Activated naive CD4-positive, alpha-beta T cell treated with Interleukin-2 at 50 U/mL for 16 hours (primary cell): ENCODE results near the gene IQGAP3.
"Not testable (repeated sequence)": the region's sequence is repeated elsewhere in the genome, so short reads cannot be mapped to it uniquely, and the experiment has no call there.

Experiments used
- DNase-seq: peaks from one replicate; pipeline ENCODE4 v3.0.0-alpha.2; 2020

Gene IQGAP3

DNA sequence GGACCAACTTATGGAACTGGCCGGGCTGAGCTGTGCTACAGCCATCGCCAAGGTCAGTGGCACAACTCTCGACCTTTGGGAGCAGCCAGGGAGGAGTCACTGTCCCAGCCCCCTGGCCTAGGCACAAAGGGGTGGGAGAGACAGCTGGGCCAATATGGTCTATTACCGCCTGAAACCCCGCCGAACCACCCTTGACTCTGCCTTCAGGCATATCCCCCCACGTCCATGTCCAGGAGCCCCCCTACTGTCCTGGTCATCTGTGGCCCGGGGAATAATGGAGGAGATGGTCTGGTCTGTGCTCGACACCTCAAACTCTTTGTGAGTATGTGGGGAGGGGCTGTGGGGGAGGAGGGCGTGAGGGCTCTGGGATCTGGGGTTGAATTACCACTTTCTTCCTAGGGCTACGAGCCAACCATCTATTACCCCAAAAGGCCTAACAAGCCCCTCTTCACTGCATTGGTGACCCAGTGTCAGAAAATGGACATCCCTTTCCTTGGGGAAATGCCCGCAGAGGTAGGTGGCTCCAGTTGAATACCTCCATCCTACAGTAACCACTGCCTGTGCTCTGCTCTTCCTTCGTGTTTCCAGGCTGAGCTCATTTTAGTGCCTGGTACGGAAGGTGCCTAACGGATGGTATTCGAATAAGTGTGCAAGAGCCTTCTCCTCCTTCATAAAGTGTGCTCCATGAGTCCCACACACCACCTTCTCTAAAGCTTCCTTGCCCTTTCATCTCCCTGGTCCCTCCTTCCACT lies 20.0 kb upstream of the IQGAP3 start:
- no peak for DNase-seq

DNA sequence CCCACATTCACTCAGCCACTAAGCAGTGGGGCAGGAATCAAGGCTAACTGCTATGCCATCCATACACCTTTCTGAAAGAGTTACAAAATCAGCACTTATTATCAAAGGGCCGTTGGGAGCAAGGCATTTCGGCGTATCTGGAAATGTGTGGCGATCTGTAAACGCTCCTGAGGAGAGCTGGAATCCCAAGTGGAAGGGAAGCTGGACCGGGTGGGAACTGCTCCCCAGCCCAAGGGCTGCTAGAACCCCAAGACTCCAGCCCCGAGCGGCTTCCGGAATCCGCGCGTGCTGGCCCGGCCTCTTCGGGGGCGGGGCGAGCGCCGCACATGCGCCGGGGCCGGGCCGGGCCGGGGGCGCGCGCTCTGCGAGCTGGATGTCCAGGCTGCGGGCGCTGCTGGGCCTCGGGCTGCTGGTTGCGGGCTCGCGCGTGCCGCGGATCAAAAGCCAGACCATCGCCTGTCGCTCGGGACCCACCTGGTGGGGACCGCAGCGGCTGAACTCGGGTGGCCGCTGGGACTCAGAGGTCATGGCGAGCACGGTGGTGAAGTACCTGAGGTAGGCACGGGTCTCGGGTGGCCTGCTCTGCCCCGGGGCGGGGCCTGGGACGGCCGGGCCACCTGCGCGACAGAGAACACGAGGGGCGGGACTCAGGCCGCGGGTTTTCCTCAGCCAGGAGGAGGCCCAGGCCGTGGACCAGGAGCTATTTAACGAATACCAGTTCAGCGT lies 19.2 kb upstream of the IQGAP3 start, which contains the start of gene NAXE:
Gene NAXE (plus strand): TSS at position 345 of the 726 bp plus-strand sequence. CDS start 29 bp downstream, at position 374.
- DNase-seq = peak; percentile 71

DNA sequence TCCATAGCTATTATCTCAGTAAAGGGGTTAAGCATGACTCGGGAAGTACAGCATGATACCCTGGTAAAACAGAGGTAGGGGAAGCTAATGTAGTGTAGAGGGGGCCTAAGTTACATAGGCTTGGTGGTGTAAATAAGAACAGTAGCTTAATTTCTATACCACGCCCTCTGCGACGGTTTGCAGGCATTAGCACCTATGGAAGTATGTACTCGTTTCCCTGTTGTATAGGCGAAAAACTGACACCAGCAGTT lies 18.7 kb upstream of the IQGAP3 start:
- DNase-seq = no peak

DNA sequence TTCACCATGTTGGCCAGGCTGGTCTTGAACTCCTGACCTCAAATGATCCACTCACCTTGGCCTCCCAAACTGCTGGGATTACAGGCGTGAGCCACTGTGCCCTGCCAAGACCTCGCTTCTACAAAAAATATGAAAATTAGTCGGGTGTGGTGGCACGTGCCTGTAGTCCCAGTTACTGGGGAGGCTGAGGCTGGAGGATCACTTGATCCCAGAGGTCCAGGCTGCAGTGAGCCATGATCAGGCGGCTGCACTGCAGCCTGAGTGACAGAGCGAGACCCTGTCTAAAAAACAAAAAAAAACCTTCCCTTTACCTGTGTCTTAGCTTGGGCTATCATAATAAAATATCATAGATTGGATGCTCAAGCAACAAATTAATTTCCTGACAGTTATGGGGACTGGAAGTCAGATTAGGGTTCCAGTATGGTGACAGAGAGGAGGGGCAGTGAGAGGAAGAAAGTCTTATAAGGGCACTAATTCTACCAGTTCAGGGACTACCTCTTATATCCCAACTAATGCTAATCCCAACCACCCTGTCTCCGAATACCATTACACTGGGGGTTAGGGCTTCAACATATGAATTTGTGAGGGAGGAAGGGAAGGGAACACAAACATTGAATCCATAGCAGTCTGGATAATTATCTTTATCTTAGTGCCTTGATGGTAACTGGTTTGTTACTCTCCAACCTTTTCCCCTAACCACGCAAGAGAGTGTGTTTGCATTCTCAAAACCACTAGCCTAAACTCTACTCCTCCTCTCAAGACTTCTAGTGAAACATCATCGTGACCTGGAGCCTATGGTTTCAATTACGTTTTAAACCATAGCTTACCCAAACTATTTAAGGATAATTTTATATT lies 18.2 kb upstream of the IQGAP3 start:
- no peak for DNase-seq

DNA sequence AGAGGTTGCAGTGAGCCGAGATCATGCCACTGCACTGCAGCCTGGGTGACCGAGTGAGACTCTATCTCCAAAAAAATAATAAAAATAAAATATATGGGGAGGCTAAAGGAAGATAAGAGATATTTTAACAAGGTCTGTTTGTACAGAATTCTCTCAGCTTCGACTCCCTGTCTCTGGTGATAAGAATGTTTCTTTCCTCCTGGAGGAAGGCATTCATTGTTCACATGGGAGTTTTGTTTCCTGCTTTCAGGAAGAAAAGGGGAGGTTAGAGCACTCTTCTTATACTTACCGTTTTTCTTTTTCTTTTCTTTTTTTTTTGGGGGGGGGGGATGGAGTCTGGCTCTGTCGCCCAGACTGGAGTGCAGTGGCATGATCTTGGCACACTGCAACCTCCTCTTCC lies 17.2 kb upstream of the IQGAP3 start:
- no peak for DNase-seq

DNA sequence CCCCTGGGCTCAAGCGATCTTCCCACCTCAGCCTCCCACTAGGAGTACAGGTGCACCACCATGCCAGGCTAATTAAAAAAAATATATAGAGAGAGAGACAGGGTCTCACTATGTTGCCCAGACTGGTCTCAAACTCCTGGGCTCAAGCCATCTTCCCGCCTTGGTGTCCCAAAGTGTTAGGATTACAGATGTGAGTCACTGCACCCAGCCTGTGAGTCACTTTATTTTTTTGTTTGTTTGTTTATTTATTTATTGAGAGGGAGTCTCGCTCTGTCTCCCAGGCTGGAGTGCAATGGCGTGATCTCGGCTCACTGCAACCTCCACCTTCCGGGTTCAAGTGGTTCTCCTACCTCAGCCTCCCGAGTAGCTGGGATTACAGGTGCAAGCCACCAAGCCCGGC lies 15.6 kb upstream of the IQGAP3 start:
- not testable (repeated sequence) for DNase-seq

DNA sequence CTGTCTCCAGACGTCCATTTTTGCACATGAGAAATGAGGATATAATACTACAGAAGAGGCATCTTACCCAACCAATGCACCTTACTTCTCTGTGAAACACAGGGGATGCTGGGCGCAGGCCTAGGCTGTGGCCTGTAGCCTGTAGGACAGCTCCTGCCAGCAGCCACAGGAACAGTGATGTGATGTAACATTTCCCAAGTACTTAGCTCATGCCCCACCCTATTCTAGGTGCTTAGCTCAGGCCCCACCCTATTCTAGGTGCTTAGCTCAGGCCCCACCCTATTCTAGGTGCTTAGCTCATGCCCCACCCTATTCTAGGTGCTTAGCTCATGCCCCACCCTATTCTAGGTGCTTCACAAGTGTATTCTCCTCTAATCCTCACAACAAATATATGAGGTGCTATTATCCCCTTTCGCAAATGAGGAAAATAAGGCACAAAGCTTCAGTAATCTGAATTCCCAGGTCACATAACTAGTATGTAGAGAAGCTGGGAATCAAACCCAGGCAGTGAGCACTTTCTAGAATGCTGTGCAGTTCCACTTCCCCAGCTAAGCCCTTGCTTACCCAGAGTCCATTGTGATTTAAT lies 14.6 kb upstream of the IQGAP3 start:
- DNase-seq = no peak

DNA sequence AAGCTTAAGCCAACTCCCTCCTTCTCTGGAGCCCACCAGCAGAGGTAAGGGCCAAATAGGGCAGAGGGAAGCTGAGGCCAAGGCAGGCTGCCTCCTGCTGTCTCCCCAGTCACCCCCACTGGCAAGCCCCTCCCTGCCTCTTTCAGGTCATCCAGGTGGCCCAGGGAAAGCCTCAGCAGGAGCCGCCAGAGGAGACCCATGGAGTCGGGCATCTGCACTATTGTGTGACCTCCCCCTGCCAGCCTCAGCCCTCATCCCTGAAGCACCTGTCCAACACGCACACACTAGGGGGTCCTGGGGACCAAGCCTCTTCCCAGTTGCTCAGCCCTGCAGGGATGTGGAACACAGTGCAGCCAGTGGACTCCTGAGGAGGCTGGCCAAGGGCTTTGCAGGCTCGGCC lies 14.0 kb upstream of the IQGAP3 start:
- DNase-seq = no peak

DNA sequence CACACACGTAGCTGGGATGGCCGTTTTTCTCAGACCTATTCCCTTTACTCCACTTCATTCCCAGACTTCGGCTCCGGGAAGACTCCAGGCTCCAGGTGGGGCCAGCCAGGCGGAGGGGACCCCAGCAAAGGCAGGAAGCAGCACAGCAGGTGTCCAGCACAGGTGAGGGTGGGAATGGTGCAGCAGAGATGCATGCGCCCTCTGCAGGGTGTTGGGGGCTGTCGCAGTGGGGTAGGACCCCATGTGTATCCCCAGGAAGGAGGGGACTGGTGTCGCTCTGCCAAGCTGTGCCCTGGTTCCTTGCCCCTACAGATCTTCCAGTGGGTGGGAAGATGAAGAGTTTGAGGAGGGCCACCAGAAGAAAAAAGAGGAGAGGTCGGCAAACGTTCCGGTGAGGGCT lies 12.4 kb upstream of the IQGAP3 start:
- DNase-seq = no peak

DNA sequence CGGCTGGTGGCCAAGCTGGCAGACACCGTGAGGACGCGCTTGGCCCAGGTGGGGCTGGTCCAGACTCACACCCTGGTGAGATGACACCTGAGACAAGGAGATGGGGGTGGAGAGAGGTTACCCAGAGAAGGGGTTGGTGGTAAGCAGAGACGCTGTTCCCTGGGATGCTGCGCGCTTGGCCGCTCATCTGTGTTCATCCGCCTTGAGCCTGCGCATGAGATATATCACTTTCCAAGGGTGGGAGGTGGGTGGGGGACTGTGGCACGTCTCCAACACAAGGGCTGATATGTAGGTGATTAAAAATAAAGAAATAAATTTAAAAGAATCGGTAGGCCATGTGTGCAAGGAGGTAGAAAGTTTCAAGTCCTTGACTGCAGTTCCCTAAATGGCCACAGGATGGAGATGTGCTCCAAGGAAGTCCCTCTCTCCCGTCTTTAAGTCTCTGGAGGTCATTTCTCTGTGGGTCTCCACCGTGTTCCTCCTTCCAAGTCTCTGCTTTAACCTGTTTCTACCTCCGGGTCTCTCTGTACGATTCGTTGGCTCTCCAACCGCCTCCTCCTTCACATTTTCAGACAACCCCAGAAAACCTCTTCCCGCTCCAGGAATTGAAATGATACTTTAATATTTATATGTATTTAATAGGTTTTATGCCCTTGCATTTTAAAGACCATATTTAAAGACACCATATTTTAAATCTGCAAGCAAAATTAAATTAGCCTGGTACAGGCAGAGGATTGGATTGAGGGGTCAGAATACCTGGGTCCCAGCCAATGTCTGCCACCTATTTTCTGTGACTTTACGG lies 11.7 kb upstream of the IQGAP3 start:
- DNase-seq = peak; percentile 73

DNA sequence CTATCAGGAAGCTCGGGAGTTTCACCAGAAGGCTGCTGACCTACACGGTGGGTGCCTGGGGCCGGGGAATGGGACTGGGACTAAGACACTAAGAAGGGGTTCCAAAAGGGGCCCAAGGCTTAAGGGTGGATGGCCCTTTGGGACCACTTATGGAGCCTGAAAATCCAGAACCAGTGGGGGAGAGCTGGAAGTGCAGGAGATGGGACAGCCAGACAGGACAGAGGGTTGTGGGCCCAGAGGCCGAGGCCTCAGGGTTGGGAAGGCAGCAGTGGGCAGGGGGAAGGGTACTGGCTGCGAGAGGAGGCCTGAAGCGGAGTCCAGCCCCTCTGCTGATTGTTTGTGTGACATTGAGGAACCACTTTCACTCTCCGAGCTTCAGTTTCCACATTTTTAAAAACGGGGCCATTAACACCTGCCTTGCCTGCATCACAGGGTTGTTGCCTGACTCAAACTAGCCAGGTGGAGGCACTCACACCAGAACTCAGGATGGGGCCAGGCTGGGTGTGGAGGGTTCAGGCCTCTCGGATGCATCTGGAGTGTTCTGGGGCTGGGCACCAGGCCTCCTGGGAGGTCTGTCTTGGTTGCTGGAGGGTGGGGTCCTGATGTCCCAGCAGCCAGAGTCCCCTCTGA lies 10.1 kb upstream of the IQGAP3 start:
- no peak for DNase-seq

DNA sequence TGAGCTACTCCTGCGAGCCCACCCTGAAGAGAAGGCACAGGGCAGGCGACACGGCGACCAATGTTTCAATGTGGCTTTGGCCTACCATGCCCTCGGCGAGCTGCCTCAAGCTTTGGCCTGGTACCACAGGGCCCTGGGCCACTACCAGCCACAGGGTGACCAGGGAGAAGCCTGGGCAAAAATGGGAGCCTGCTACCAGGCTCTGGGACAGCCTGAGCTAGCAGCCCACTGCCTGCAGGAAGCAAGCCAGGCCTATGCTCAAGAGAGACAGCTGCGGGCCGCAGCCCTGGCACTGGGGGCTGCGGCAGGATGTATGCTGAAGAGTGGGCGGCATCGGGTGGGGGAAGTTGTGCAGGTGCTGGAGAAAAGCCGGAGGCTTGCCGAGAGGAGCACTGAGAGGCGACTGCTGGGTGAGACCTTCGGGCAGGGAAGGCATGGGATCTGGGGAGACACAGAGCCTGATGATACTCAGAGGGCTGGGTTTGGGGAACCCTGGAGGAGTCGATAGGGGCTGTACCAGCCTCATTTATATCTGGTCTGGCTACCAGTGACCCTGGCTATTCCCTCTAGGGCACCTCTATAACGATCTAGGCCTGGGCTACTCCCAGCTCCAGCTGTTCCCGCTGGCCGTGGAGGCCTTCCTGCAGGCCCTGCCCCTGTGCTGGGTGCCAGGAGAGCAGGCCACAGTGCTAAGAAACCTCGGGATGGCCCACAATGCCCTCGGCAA lies 9.5 kb upstream of the IQGAP3 start:
- DNase-seq = no peak

DNA sequence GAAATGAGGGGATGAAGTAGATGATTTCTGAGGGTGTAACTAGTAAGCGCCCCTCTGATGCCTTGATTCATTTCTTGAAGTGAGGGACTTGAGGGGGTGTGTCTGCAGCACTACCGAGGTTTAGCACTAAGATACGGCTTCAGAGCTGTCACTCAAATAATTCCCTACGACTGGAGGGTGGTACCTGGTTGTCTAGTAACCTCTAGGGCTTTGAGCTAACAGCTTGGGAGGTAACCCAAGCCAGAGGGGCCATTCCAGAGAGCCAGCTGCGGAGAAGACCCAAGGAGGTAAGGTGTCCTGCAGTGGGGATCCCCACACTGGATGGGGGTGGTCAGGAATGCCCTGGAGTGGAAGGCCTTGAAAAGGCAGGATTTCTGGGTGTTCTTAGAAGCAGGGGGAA lies 7.1 kb upstream of the IQGAP3 start, which contains the start of gene TTC24:
Gene TTC24 (plus strand): TSS at position 252 of the 400 bp plus-strand sequence. CDS start 1,642 bp downstream, outside the sequence.
- DNase-seq = no peak

DNA sequence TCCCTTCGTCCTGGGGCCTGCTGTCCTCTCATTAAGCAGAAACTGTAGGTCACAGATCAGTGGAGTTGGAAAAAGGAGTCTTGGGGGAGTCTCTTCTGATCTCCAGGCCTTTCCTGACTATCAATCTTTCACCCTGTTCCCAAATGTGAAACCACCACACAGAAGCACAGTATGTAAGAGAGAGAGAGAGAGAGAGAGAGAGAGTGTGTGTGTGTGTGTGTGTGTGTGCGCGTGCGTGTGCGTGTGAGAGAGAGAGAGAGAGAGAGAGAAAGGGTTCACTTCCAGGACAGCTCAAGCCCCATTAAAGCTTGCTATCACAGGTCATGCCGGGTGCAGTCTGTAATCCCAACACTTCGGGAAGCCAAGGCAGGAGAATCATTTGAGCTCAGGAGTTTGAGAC lies 5.7 kb upstream of the IQGAP3 start:
- DNase-seq = no peak

DNA sequence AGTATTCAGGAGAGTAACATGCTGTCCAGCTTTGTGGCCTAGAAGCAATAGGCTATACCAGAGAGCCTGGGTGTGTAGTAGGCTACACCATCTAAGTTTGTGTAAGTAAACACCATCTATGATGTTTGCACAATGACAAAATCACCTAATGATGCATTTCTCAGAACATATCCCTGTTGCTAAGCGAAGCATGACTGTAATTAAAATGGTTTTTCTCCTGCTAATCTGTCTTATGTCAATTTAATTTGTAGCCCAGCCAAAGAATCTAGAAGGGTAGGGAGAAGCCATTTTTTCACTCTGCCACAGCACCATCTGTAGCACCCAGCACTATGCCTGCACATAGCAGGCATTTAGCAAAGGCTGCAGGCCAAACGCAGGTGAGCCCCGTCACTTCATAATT lies 5.2 kb upstream of the IQGAP3 start:
- DNase-seq = no peak

DNA sequence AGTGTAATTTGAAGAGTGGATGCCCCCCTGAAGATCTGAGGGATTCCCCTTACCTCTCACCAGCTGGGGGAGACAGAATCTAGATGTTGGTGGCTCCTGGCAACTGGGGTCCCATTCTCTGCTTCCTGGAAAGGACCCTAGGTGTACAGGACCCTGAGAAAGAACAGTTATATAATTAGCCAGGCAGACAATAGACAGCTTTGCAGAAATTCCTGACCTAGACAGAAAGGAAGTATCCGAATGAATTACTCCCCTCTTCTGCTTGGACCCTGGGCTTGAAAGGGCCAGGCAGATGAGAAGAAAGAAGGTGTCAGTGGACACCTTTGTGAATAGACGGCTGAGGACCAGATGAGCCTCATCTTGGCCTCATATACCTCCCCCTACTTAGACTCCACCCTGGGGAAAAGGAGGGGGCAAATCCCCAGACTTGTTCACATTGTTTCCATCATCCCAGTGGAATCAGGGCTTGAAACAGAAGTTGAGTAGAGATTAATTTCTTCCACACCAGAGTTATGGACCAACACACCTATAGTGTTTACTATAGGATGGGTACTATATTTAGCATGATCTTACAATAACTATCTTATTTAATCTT lies 1.8 kb upstream of the IQGAP3 start:
- no peak for DNase-seq

DNA sequence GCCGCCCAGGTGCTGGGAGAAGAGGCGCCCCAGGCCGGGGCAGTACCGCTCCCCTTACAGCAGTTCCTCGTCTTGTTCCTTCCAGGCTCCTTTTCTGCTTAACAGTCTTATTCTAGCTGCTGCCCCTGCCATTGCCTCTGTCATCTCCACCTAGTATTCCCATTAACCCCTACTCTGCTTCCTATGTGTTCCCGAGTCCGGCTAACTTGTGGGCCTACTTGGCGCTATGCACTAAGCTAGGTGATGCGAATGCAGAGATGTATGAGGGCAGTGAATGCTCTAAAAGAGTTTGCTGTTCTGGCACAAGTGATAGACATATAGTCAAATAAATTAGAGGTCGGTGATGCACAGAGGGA lies 276 bp upstream of the IQGAP3 start:
- DNase-seq = no peak

DNA sequence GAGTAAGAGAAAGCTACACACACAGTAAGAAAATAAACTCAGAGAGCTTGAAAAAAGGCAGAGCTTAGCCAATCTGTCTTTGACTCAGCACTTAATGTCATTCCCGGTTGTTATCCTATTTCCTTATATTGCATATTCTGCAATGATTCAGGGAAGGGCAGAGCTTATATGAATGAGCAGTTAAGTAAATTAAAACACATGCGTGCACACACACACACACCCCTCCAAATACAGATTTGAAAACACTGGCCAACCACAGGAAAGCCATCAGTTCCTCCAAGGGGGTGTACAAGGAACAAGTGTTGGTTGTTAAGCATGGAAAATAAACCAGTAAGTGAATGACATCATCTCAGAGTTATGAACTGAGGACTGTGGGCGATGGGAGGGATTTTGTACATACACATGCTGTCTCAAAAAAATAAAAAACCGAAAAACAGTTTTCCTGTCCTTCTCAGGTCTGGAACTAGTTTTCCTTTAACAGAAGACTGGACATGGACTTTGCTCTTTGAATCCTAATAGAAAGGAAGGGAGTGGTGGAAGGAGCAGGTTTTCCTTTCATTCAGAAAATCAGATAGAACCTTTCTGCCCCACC lies 1.0 kb downstream of the IQGAP3 start:
- no peak for DNase-seq

DNA sequence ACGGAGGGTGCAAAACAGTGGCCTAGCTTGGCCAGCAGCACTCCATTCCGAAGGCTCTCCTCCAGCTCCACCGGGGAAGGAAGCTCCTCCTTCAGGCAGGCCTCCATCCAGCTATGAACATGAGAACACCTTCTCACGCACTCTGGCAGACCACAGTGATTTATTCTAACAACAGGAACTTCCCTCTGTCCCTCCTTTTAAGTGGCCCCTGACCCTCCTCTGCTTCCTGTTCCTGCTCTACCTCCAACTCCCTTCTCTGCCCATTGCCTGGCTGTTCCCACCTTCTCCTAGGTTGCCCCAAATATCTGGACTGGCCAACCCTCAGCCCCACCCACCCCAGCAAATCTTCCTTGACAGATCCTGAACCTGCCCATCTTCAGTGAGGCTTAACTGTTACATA lies 5.9 kb downstream of the IQGAP3 start:
- DNase-seq = no peak

DNA sequence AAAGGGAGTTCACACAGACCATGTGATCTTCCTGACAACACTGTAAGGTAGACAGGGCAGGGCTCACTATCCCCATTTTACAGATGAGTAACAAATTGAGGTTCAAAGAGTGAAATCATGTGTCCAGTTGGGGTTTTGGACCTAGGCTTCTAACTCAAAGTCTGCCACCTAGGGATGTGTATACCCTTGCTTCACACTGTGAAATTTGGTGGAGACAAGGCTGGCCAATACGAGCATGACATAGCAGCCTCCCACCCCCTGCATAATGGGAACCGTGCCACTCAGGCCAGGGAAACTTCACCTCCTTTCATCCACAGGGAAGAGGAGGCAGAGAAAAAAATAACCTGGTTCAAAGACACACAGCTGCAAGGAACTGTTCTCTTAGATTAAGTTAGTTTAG lies 6.8 kb downstream of the IQGAP3 start:
- no peak for DNase-seq
